A549 (cell line): Measurements from ENCODE around the gene ULK1.

ENCODE experiments used
- NR3C1 ChIP-seq: fragments of >200 bp; sonication (Bioruptor Twin); formaldehyde crosslinking; IDR thresholded peaks from 3 replicates; pipeline ENCODE4 v1.6.1; 2017
- POLR2A ChIP-seq: IDR thresholded peaks from 2 replicates; pipeline ENCODE4 v1.6.1; 2012; ENCODE audit warnings: mild to moderate bottlenecking, low read length
- TF ChIP-seq, protein P1 (sequence below): fragments of >200 bp; sonication (Bioruptor Twin); formaldehyde crosslinking; IDR thresholded peaks from 3 replicates; pipeline ENCODE4 v1.5.1; 2016
- TF ChIP-seq, protein P2 (sequence below): fragments of 150-350 bp; IDR thresholded peaks from 2 replicates; pipeline ENCODE4 v1.6.1; 2014; ENCODE audit warnings: low read depth, mild to moderate bottlenecking, low read length

DNA sequence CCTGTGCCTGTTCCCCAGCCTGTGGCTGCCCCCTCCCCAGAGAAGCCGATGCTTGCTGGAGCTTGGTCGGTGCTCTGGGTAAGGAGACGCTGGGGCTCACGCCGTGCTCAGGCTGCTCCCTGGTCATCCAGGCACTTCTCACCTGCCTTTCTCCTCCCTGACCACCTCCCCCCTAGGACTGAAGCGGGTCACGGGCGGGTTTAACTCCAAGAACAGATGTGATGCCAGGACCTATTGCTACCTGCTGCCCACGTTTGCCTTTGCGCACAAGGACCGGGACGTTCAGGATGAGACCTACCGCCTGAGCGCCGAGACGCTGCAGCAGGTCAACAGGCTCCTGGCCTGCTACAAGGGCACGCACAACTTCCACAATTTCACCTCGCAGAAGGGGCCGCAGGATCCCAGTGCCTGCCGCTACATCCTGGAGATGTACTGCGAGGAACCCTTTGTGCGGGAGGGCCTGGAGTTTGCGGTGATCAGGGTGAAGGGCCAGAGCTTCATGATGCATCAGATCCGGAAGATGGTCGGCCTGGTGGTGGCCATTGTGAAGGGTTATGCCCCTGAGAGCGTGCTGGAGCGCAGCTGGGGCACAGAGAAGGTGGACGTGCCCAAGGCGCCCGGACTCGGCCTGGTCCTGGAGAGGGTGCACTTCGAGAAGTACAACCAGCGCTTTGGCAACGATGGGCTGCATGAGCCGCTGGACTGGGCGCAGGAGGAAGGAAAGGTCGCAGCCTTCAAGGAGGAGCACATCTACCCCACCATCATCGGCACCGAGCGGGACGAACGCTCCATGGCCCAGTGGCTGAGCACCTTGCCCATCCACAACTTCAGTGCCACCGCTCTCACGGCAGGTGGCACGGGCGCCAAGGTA is 46.9 kb downstream of the ULK1 start:
- TF ChIP-seq NR3C1 (no peak), POLR2A (no peak)
- TF ChIP-seq, protein P1, sequence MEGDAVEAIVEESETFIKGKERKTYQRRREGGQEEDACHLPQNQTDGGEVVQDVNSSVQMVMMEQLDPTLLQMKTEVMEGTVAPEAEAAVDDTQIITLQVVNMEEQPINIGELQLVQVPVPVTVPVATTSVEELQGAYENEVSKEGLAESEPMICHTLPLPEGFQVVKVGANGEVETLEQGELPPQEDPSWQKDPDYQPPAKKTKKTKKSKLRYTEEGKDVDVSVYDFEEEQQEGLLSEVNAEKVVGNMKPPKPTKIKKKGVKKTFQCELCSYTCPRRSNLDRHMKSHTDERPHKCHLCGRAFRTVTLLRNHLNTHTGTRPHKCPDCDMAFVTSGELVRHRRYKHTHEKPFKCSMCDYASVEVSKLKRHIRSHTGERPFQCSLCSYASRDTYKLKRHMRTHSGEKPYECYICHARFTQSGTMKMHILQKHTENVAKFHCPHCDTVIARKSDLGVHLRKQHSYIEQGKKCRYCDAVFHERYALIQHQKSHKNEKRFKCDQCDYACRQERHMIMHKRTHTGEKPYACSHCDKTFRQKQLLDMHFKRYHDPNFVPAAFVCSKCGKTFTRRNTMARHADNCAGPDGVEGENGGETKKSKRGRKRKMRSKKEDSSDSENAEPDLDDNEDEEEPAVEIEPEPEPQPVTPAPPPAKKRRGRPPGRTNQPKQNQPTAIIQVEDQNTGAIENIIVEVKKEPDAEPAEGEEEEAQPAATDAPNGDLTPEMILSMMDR: no peak
- TF ChIP-seq, protein P2, sequence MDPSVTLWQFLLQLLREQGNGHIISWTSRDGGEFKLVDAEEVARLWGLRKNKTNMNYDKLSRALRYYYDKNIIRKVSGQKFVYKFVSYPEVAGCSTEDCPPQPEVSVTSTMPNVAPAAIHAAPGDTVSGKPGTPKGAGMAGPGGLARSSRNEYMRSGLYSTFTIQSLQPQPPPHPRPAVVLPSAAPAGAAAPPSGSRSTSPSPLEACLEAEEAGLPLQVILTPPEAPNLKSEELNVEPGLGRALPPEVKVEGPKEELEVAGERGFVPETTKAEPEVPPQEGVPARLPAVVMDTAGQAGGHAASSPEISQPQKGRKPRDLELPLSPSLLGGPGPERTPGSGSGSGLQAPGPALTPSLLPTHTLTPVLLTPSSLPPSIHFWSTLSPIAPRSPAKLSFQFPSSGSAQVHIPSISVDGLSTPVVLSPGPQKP: no peak
